ENCODE measurements around the gene HPCAL1. TPM values are rescaled to one million over a fixed set of nuclear protein-coding genes. Genes with fewer than 3 reads are reported as not detected.

The HPCAL1 gene
- total RNA-seq, 1 donor from 2014 or later = 34.6 TPM

GRCh38 chr2:10331027-10331701, 28.5 kb downstream of the HPCAL1 start:
- Mint-ChIP-seq H3K9me3 (ENCODE audit: unreplicated experiment) (no peaks in the 10 kb centered on the region), H3K4me3 (ENCODE audit: unreplicated experiment) (no peak overlapping the region), H3K27me3 (ENCODE audit: unreplicated experiment) (peaks cover 3% of the 10 kb centered on the region), H3K4me1 (ENCODE audit: unreplicated experiment) (peaks cover 58% of the 10 kb centered on the region), H3K36me3 (ENCODE audit: low read depth, unreplicated experiment) (peaks cover 11% of the 10 kb centered on the region), H3K27ac (ENCODE audit: unreplicated experiment) (no peak overlapping the region)
- DNase-seq (ENCODE audit: low spot score) = no peak
- TF ChIP-seq CTCF (IDR thresholded peaks at IDR 0.05; ENCODE audit: unreplicated experiment) = no peak

GRCh38 chr2:10331702-10332401, 29.1 kb downstream of the HPCAL1 start:
- Mint-ChIP-seq H3K4me3 (ENCODE audit: unreplicated experiment) (peak overlapping the region; percentile 1), H3K4me1 (ENCODE audit: unreplicated experiment) (peaks cover 52% of the 10 kb centered on the region), H3K27ac (ENCODE audit: unreplicated experiment) (peak overlapping the region; percentile 44)

GRCh38 chr2:10332402-10333246, 29.9 kb downstream of the HPCAL1 start:
- Mint-ChIP-seq H3K4me3 (ENCODE audit: unreplicated experiment) (no peak overlapping the region), H3K9me3 (ENCODE audit: unreplicated experiment) (no peaks in the 10 kb centered on the region), H3K27me3 (ENCODE audit: unreplicated experiment) (peaks cover 5% of the 10 kb centered on the region), H3K4me1 (ENCODE audit: unreplicated experiment) (peaks cover 48% of the 10 kb centered on the region), H3K27ac (ENCODE audit: unreplicated experiment) (no peak overlapping the region), H3K36me3 (ENCODE audit: low read depth, unreplicated experiment) (peaks cover 11% of the 10 kb centered on the region)
- no peak for TF ChIP-seq CTCF (IDR thresholded peaks at IDR 0.05; ENCODE audit: unreplicated experiment)
- no peak for DNase-seq (ENCODE audit: low spot score)

More at GRCh38 chr2:10331702-10332401, 29.1 kb downstream of the HPCAL1 start:
- DNase-seq (ENCODE audit: low spot score) = no peak
- Mint-ChIP-seq H3K27me3 (ENCODE audit: unreplicated experiment) (peaks cover 3% of the 10 kb centered on the region), H3K9me3 (ENCODE audit: unreplicated experiment) (no peaks in the 10 kb centered on the region), H3K36me3 (ENCODE audit: low read depth, unreplicated experiment) (peaks cover 11% of the 10 kb centered on the region)
- TF ChIP-seq CTCF (IDR thresholded peaks at IDR 0.05; ENCODE audit: unreplicated experiment) = no peak

- no peak for TF ChIP-seq CTCF (IDR thresholded peaks at IDR 0.05; ENCODE audit: unreplicated experiment)
- Mint-ChIP-seq H3K27me3 (ENCODE audit: unreplicated experiment) (peaks cover 6% of the 10 kb centered on the region), H3K36me3 (ENCODE audit: low read depth, unreplicated experiment) (peaks cover 17% of the 10 kb centered on the region), H3K9me3 (ENCODE audit: unreplicated experiment) (no peaks in the 10 kb centered on the region), H3K4me3 (ENCODE audit: unreplicated experiment) (no peak overlapping the region), H3K4me1 (ENCODE audit: unreplicated experiment) (peaks cover 42% of the 10 kb centered on the region), H3K27ac (ENCODE audit: unreplicated experiment) (no peak overlapping the region)
- no peak for DNase-seq (ENCODE audit: low spot score)
Measured at GRCh38 chr2:10333247-10333613, 30.5 kb downstream of the HPCAL1 start.

Data from endothelial cell (in vitro differentiated cells).